Adrenal gland (tissue), 5 donors: ENCODE data around the gene STT3B.

Experiments
- POLR2A ChIP-seq, 2 donors: fragments of 450-650 bp; IDR thresholded peaks; one replicate each; pipeline ENCODE4 v1.6.1; 2017; ENCODE audit warnings: antibody characterized with exemption in 2 of 2, mild to moderate bottlenecking in 2 of 2, moderate library complexity in 1 of 2
- TF ChIP-seq, protein P1 (sequence below), 6 experiments: fragments of 450-650 bp in 4 of 6; fragments of 200-600 bp in 2 of 6; sonication (generic) in 1 of 6; IDR thresholded peaks; 1 replicate in 5 of 6; 2 replicates in 1 of 6; pipeline versions ENCODE4 v1.5.1 to v1.8.0; 2016 to 2021; ENCODE audit warnings: antibody characterized with exemption in 6 of 6, mild to moderate bottlenecking in 2 of 6, moderate library complexity in 1 of 6
- donor health status: DM: no; HTN: no; CAD: no.

DNA sequence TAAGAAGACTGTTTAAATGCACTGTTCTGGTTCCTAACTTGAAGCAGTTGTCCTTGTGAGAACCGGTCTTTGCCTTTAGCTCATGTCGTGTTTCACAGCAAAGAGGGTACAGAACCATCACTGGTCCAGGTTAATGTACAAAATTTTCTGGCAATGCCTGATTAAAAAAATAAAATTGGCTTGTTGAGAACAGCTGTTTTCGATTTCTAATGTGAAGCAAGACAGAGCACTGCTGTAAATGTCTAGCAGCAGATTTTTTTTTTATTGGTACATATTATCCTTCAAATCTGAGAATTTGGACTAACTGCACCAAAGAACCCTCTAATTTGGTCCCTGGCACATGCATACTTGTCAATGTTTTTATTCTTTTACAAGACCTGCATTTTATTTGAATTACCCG, 103.3 kb downstream of the STT3B start:
- TF ChIP-seq POLR2A (IDR thresholded peaks at IDR 0.05): no peak
- TF ChIP-seq, protein P1, sequence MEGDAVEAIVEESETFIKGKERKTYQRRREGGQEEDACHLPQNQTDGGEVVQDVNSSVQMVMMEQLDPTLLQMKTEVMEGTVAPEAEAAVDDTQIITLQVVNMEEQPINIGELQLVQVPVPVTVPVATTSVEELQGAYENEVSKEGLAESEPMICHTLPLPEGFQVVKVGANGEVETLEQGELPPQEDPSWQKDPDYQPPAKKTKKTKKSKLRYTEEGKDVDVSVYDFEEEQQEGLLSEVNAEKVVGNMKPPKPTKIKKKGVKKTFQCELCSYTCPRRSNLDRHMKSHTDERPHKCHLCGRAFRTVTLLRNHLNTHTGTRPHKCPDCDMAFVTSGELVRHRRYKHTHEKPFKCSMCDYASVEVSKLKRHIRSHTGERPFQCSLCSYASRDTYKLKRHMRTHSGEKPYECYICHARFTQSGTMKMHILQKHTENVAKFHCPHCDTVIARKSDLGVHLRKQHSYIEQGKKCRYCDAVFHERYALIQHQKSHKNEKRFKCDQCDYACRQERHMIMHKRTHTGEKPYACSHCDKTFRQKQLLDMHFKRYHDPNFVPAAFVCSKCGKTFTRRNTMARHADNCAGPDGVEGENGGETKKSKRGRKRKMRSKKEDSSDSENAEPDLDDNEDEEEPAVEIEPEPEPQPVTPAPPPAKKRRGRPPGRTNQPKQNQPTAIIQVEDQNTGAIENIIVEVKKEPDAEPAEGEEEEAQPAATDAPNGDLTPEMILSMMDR (IDR thresholded peaks at IDR 0.05): no peak
